ENCODE measurements around the gene ROCK2. TPM values are rescaled to one million over a fixed set of nuclear protein-coding genes. Genes with fewer than 3 reads are reported as not detected.

Gene ROCK2
- total and polyA plus RNA-seq, 8 donors, result 3.5 to 21.5 (median 12.1) TPM

- Histone ChIP-seq H3K27ac (no peak overlapping the region), H3K36me3 (no peaks in the 10 kb centered on the region), H3K4me1 (peaks cover 7 to 13% (median 10%) of the 10 kb centered on the region in 3 donors), H3K27me3 (no peaks in the 10 kb centered on the region), H3K9me3 (no peaks in the 10 kb centered on the region), H3K4me3 (no peak overlapping the region)
- FAIRE-seq (no peak), ATAC-seq (no peak), DNase-seq (no peak)
- WGBS, 2 donors, result 69 to 81% methylated on average over 9 of the region's 9 CpGs
- no peak for TF ChIP-seq CTCF (IDR thresholded peaks at IDR 0.05)
- intact Hi-C loops (cut with DNase I), result no loop called here
Observed at GRCh38 chr2:11387100-11387390, 42.6 kb upstream of the ROCK2 start.

- Histone ChIP-seq H3K27me3 (no peaks in the 10 kb centered on the region), H3K4me1 (peaks cover 4 to 13% (median 10%) of the 10 kb centered on the region in 3 donors), H3K4me3 (no peak overlapping the region), H3K27ac (no peak overlapping the region), H3K36me3 (no peaks in the 10 kb centered on the region), H3K9me3 (no peaks in the 10 kb centered on the region)
- no peak for DNase-seq
- TF ChIP-seq CTCF (IDR thresholded peaks at IDR 0.05), result no peak
- 75 to 84% methylated on average over 3 of the region's 3 CpGs for WGBS, 2 donors
- FAIRE-seq, result no peak
- no peak for ATAC-seq
- intact Hi-C loops (cut with DNase I), result no loop called here
Observed at GRCh38 chr2:11385847-11386246, 41.4 kb upstream of the ROCK2 start.

GRCh38 chr2:11385216-11385615, 40.8 kb upstream of the ROCK2 start:
- DNase-seq, result no peak
- no peaks in the 10 kb centered on the region for H3K27me3 ChIP-seq
- TF ChIP-seq CTCF (IDR thresholded peaks at IDR 0.05), result no peak
- intact Hi-C loops (cut with DNase I), result no loop called here
- H3K36me3 ChIP-seq, result no peaks in the 10 kb centered on the region
- ATAC-seq, result no peak
- H3K4me3 ChIP-seq, result no peak overlapping the region
- no peak overlapping the region for H3K27ac ChIP-seq
- H3K4me1 ChIP-seq, result peaks cover 4 to 13% (median 10%) of the 10 kb centered on the region in 3 donors
- no peaks in the 10 kb centered on the region for H3K9me3 ChIP-seq
- 56 to 60% methylated on average over 2 of the region's 2 CpGs for WGBS, 2 donors
- FAIRE-seq, result no peak

- intact Hi-C loops (cut with DNase I), result no loop called here
- ATAC-seq (no peak), DNase-seq (no peak), FAIRE-seq (no peak)
- 67% methylated on average over 5 of the region's 5 CpGs for WGBS, 2 donors
- Histone ChIP-seq H3K36me3 (no peaks in the 10 kb centered on the region), H3K4me3 (no peak overlapping the region), H3K27ac (no peak overlapping the region), H3K9me3 (no peaks in the 10 kb centered on the region), H3K4me1 (no peaks in the 10 kb centered on the region), H3K27me3 (no peaks in the 10 kb centered on the region)
- no peak for TF ChIP-seq CTCF (IDR thresholded peaks at IDR 0.05)
Observed at GRCh38 chr2:11379558-11379957, 35.1 kb upstream of the ROCK2 start.

GRCh38 chr2:11377928-11378545, 33.6 kb upstream of the ROCK2 start:
- no peak overlapping the region for H3K4me3 ChIP-seq
- WGBS, 2 donors, result 55 to 63% methylated on average over 12 of the region's 12 CpGs
- intact Hi-C loops (cut with DNase I), result no loop called here
- H3K9me3 ChIP-seq, result no peaks in the 10 kb centered on the region
- H3K27me3 ChIP-seq, result no peaks in the 10 kb centered on the region
- peak overlapping the region; percentile 4 to 70 (median 48) for H3K27ac ChIP-seq
- DNase-seq (no peak), FAIRE-seq (no peak), ATAC-seq (peak; percentile 29 to 56 (median 48))
- no peaks in the 10 kb centered on the region for H3K36me3 ChIP-seq
- TF ChIP-seq CTCF (IDR thresholded peaks at IDR 0.05), result no peak
- H3K4me1 ChIP-seq, result no peaks in the 10 kb centered on the region
